Measurements from ENCODE around the gene ADCY9.

DNA sequence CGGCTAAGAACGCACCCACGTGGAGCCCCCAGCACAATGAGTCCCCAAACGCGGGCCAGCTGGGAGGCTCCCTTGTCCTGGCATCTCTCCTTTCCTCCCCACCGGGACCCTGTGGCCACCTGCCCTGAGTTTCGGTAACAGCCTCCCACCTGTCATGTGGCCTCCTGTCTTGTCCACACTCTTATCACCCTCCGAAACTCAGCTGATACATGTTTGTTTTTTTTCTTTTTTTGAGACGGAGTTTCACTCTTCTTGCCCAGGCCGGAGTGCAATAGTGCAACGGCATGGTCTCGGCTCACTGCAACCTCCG, 130.1 kb downstream of the ADCY9 start:
- TF ChIP-seq, protein P1, sequence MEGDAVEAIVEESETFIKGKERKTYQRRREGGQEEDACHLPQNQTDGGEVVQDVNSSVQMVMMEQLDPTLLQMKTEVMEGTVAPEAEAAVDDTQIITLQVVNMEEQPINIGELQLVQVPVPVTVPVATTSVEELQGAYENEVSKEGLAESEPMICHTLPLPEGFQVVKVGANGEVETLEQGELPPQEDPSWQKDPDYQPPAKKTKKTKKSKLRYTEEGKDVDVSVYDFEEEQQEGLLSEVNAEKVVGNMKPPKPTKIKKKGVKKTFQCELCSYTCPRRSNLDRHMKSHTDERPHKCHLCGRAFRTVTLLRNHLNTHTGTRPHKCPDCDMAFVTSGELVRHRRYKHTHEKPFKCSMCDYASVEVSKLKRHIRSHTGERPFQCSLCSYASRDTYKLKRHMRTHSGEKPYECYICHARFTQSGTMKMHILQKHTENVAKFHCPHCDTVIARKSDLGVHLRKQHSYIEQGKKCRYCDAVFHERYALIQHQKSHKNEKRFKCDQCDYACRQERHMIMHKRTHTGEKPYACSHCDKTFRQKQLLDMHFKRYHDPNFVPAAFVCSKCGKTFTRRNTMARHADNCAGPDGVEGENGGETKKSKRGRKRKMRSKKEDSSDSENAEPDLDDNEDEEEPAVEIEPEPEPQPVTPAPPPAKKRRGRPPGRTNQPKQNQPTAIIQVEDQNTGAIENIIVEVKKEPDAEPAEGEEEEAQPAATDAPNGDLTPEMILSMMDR (conservative IDR thresholded peaks at IDR 0.05), result no peak
- TF ChIP-seq EZH2 (IDR thresholded peaks at IDR 0.05; ENCODE audit: low read depth), result no peak

Data from PC-9 (cell line).